Stomach smooth muscle (tissue), 2 donors: ENCODE data around the gene PML.

Source experiments
- H3K27ac ChIP-seq: one replicate; pipeline ENCODE4 v1.7.0; 2013; ENCODE audit warnings: mild to moderate bottlenecking, low read length, inconsistent platforms
- H3K27me3 ChIP-seq, 2 donors: one replicate each; pipeline ENCODE4 v1.7.0; 2013; ENCODE audit warnings: low read length in 2 of 2; ENCODE audit not compliant: insufficient read depth in 2 of 2, control insufficient read depth in 1 of 2
- H3K36me3 ChIP-seq, 2 donors: one replicate each; pipeline ENCODE4 v1.7.0; 2013; ENCODE audit warnings: low read length in 2 of 2; ENCODE audit not compliant: control insufficient read depth in 2 of 2, insufficient read depth in 2 of 2
- H3K4me1 ChIP-seq: one replicate; pipeline ENCODE4 v1.7.0; 2013; ENCODE audit warnings: low read length; ENCODE audit not compliant: control insufficient read depth, insufficient read depth
- H3K4me3 ChIP-seq, 2 donors: one replicate each; pipeline ENCODE4 v1.7.0; 2013; ENCODE audit warnings: low read length in 2 of 2
- H3K9ac ChIP-seq, 2 donors: one replicate each; pipeline ENCODE4 v1.7.0; 2013; ENCODE audit warnings: low read length in 2 of 2, mild to moderate bottlenecking in 1 of 2
- H3K9me3 ChIP-seq, 2 donors: one replicate each; pipeline ENCODE4 v1.7.0; 2013; ENCODE audit warnings: low read length in 2 of 2; ENCODE audit not compliant: control insufficient read depth in 2 of 2
- donor health status: healthy.
- donor health status: Pancreatic carcinoma.

PML gene

DNA sequence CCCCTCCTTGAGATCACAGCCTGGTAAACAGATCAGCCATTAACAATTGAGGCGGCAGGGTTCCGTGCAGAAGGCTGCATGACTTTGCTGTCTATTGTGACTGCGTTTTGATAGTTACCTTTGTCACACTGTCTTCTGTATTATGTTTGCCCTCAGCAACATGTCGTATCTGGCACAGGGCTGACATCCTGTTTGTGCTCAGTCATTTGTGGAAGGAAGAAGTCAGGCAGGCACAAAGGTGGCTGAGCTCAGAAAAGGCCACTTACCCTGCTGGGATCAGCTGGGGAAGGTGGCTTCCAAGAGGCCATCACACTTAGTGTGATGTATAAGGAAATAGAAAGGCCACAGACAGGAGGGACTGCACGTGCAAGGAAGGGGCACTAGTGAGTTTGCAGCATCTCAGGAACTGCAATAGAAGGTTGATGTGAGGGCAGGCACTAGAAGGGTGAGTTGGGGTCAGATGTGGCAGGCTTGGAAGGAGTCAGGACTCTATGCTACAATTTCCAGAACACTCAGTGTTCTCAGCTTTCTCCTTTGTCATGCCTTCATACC, 13.4 kb downstream of the PML start:
- peaks cover 70% of the 10 kb centered on the region for H3K4me1 ChIP-seq
- peak overlapping the region; percentile 91 for H3K27ac ChIP-seq
- H3K36me3 ChIP-seq: peaks cover 2% of the 10 kb centered on the region in 2 donors
- H3K9ac ChIP-seq: no peak overlapping the region
- no peaks in the 10 kb centered on the region for H3K27me3 ChIP-seq
- H3K4me3 ChIP-seq: peak overlapping the region in 1 of 2 donors; percentile 54
- H3K9me3 ChIP-seq: no peaks in the 10 kb centered on the region

DNA sequence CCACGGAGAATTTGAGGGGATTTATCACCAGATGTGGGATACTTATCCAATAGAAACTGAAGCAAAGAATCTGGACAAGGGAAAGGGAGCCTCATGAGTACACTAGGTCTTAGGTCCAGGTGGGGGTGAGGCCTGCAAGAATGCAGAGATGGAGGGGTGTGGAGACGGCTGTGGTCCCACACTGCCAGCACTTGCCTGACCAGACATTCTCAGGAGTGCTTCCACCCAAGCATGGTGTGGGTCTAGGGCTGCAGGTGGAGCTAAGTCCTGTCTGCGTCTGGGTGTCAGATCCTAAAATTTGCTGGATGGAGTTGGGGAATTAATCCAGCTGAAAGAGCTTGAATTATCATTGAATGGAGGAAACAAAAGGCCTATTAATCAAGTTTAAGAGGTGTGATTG, 14.4 kb downstream of the PML start:
- Histone ChIP-seq H3K9me3 (no peaks in the 10 kb centered on the region), H3K9ac (no peak overlapping the region), H3K4me1 (peaks cover 70% of the 10 kb centered on the region), H3K27me3 (no peaks in the 10 kb centered on the region), H3K27ac (peak overlapping the region; percentile 41), H3K36me3 (peaks cover 2% of the 10 kb centered on the region in 2 donors), H3K4me3 (no peak overlapping the region)

DNA sequence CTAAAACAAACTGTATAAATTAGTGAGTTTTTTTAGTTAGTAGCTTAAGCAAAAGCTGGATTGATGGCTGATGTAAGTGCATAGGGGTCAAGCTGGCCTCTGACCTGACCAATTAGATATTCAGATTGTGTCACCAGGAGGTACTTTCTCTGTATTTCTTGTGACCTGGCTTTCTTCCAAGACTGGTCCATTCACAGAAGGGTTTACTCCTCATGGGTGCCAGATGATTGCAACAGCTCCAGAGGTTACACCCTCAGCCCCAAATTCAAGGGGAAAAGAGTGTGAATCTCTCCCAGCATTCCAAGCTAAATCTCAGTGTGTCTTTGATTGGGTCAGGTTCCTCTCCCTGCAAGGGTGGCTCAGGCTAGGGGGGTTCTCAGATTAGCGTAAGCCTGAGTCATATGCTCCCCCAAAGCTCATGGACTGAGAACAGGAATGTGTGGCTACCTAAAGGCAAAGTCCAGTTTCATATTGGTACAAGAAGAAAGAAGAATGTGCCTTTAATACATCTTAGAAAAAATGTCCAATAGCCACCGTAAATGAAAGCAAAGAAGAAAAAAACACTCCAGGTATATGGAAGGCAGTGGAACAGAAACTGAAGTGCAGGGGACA, 16.5 kb downstream of the PML start:
- Histone ChIP-seq H3K4me3 (peak overlapping the region; percentile 39 to 49), H3K27ac (peak overlapping the region; percentile 61), H3K27me3 (no peaks in the 10 kb centered on the region), H3K9me3 (no peaks in the 10 kb centered on the region), H3K4me1 (peaks cover 60% of the 10 kb centered on the region), H3K36me3 (peaks cover 0 to 5% of the 10 kb centered on the region in 2 donors), H3K9ac (peak overlapping the region; percentile 0 to 8)

GRCh38 chr15:74011610-74012009, 17.1 kb downstream of the PML start:
- H3K27me3 ChIP-seq: no peaks in the 10 kb centered on the region
- H3K4me3 ChIP-seq: peak overlapping the region; percentile 35 to 39
- H3K36me3 ChIP-seq: peaks cover 0 to 5% of the 10 kb centered on the region in 2 donors
- H3K4me1 ChIP-seq: peaks cover 54% of the 10 kb centered on the region
- H3K9me3 ChIP-seq: no peaks in the 10 kb centered on the region
- H3K9ac ChIP-seq: peak overlapping the region in 1 of 2 donors; percentile 8
- H3K27ac ChIP-seq: peak overlapping the region; percentile 61

DNA sequence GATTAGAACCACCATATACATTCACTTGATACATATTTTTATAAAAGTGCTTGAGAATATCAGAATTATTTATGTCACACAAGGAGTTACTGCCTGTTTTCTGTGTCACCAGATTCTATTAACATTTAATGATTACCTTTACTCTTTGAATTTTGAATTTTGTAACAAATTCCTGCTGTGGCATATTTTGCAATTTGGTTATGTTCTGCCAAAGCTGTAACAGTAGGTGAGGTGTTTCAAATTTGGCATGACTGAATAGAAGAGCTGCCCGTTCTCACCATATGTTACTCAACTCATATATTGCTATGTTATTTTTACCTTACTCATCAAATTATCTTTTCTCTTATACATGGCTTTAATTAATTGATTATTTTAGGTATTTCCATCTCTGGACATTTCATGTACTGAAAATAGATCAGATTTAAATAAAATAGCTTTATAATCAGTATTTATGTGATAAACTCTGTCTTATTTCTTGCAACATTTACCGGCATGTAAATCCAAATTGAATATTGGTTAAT, 18.9 kb downstream of the PML start:
- H3K27ac ChIP-seq: no peak overlapping the region
- H3K4me3 ChIP-seq: no peak overlapping the region
- H3K9me3 ChIP-seq: no peaks in the 10 kb centered on the region
- H3K9ac ChIP-seq: no peak overlapping the region
- no peaks in the 10 kb centered on the region for H3K27me3 ChIP-seq
- H3K4me1 ChIP-seq: peaks cover 38% of the 10 kb centered on the region
- peaks cover 0 to 5% of the 10 kb centered on the region in 2 donors for H3K36me3 ChIP-seq

DNA sequence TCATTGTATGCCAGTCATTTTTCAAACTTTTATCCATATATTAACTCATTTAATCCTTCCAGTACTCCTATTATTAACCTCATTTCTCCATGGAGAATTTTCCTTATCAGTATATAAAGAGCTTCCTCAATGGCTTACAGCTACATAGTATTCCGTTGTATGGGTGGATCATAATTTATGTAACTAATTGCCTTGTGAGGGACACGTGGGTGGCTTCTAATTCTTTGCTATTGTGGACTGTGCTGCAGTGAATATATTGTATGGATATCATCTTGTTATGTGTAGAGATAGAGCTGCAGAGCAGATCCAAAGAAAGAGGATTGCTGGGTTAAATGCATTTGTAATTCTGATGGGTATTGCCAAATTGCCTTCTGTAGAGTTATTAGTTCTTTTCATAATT, 25.2 kb downstream of the PML start:
- Histone ChIP-seq H3K9me3 (no peaks in the 10 kb centered on the region), H3K27me3 (no peaks in the 10 kb centered on the region), H3K27ac (no peak overlapping the region), H3K36me3 (peaks cover 15 to 17% of the 10 kb centered on the region in 2 donors), H3K9ac (no peak overlapping the region), H3K4me1 (peaks cover 17% of the 10 kb centered on the region), H3K4me3 (no peak overlapping the region)

- Histone ChIP-seq H3K27ac (no peak overlapping the region), H3K36me3 (peaks cover 15 to 23% of the 10 kb centered on the region in 2 donors), H3K9me3 (no peaks in the 10 kb centered on the region), H3K4me1 (peaks cover 33% of the 10 kb centered on the region), H3K27me3 (no peaks in the 10 kb centered on the region), H3K4me3 (no peak overlapping the region), H3K9ac (no peak overlapping the region)
Observed at GRCh38 chr15:74022706-74023470, 28.4 kb downstream of the PML start.

DNA sequence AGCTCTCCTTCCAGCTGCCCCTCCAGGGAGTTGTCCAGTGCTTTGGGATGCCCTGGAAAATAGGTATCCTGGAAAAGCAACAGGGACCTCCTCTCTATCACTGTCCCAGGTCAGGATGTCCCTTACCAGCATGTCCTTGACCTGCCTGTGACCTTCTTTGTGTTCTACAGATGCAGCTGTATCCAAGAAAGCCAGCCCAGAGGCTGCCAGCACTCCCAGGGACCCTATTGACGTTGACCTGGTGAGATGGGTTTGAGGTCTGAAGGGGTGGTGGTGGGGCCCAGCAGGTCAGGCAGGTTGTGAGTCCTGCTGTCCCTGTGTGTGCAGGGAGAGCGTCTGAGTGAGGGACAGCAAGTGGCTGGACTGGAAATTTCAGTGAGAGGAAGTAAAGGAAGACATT, 30.2 kb downstream of the PML start:
- Histone ChIP-seq H3K4me3 (no peak overlapping the region), H3K9ac (no peak overlapping the region), H3K4me1 (peaks cover 41% of the 10 kb centered on the region), H3K27ac (peak overlapping the region; percentile 31), H3K9me3 (no peaks in the 10 kb centered on the region), H3K36me3 (peaks cover 15 to 23% of the 10 kb centered on the region in 2 donors), H3K27me3 (no peaks in the 10 kb centered on the region)

DNA sequence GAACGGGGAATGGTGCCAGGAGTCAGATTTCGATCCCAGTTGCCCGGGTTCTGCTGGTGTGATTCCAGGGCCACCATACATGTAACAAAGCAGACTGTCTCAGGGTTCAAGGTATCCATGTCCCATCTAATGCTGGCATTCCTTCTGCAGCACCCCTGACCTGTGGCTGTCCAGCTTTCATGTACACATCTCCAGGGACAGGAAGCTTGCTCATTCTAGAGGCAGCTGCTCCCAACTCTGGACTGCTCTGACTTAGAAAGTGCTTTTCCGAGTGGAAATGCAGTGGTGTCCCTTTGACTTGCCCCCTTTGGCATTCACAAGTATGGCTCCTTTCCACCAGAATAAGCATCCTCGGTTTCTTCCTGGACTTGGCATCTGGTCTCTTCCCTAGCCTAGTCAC, 30.9 kb downstream of the PML start:
- no peak overlapping the region for H3K27ac ChIP-seq

DNA sequence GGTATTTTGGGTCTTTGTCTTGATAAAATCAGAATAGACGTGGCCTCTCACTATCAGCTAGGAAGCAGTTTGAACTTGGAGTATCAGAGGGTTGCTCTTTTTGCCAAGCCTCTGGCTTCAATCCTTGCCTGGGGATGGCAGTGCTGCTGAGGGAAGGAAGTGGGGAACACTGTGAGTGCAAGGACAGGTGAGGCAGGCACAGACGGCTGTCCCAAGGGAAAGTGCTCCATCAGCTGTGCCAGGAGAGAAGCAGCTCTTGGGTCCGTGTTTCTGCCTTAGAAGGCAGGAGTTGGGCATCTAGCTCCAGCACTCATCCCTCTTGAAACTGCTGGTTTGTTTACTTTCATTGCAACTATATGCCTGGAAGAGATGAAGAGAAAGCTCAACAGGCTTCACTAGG, 33.2 kb downstream of the PML start:
- Histone ChIP-seq H3K27ac (peak overlapping the region; percentile 83), H3K9me3 (no peaks in the 10 kb centered on the region), H3K36me3 (peaks cover 15 to 23% of the 10 kb centered on the region in 2 donors)

More for the DNA sequence above, 30.9 kb downstream of the PML start:
- peaks cover 15 to 25% of the 10 kb centered on the region in 2 donors for H3K36me3 ChIP-seq
- no peaks in the 10 kb centered on the region for H3K27me3 ChIP-seq
- no peaks in the 10 kb centered on the region for H3K9me3 ChIP-seq
- no peak overlapping the region for H3K4me3 ChIP-seq
- H3K4me1 ChIP-seq: peaks cover 41% of the 10 kb centered on the region
- H3K9ac ChIP-seq: no peak overlapping the region

More for the DNA sequence above, 33.2 kb downstream of the PML start:
- H3K4me3 ChIP-seq: peak overlapping the region in 1 of 2 donors; percentile 40
- peaks cover 41% of the 10 kb centered on the region for H3K4me1 ChIP-seq
- peak overlapping the region in 1 of 2 donors; percentile 62 for H3K9ac ChIP-seq
- H3K27me3 ChIP-seq: no peaks in the 10 kb centered on the region
